Parathyroid adenoma (tissue), 2 donors: Measurements from ENCODE around the gene FAM53B.
A peak's percentile ranks its signal among the peaks of the same experiment; 100 is the strongest.

Source experiments
- H2AFZ ChIP-seq: fragments of 300-600 bp; sonication (generic); one replicate; pipeline ENCODE4 v1.7.0; 2017; ENCODE audit warnings: antibody characterized with exemption, mild to moderate bottlenecking
- H3K27ac ChIP-seq: fragments of 300-600 bp; sonication (generic); one replicate; pipeline ENCODE4 v1.7.0; 2017
- H3K27me3 ChIP-seq: fragments of 300-600 bp; sonication (generic); one replicate; pipeline ENCODE4 v1.7.0; 2017; ENCODE audit warnings: low read length; ENCODE audit not compliant: control insufficient read depth, insufficient read depth
- H3K36me3 ChIP-seq: fragments of 300-600 bp; sonication (generic); one replicate; pipeline ENCODE4 v1.7.0; 2017; ENCODE audit warnings: low read length; ENCODE audit not compliant: control insufficient read depth, insufficient read depth
- H3K4me1 ChIP-seq: fragments of 300-600 bp; sonication (generic); one replicate; pipeline ENCODE4 v1.7.0; 2017; ENCODE audit warnings: control low read depth
- H3K4me2 ChIP-seq: fragments of 300-600 bp; sonication (generic); one replicate; pipeline ENCODE4 v1.7.0; 2017; ENCODE audit warnings: low read length
- H3K4me3 ChIP-seq: fragments of 300-600 bp; sonication (generic); one replicate; pipeline ENCODE4 v1.7.0; 2017; ENCODE audit warnings: low read depth, low read length
- H3K79me2 ChIP-seq: fragments of 300-600 bp; sonication (generic); one replicate; pipeline ENCODE4 v1.7.0; 2017; ENCODE audit warnings: control low read depth
- H3K9ac ChIP-seq: fragments of 300-600 bp; sonication (generic); one replicate; pipeline ENCODE4 v1.7.0; 2017; ENCODE audit warnings: mild to moderate bottlenecking
- H3K9me3 ChIP-seq: fragments of 300-600 bp; sonication (generic); one replicate; pipeline ENCODE4 v1.7.0; 2017; ENCODE audit warnings: low read length; ENCODE audit not compliant: control insufficient read depth
- CTCF ChIP-seq: fragments of 300-600 bp; sonication (generic); IDR thresholded peaks from one replicate; pipeline ENCODE4 v1.7.0; 2017; ENCODE audit warnings: antibody characterized with exemption, mild to moderate bottlenecking
- donor health status: primary hyperparathyroidism.

FAM53B gene

GRCh38 chr10:124607693-124608092, 136.5 kb downstream of the FAM53B start:
- Histone ChIP-seq H2AFZ (no peak overlapping the region), H3K36me3 (no peaks in the 10 kb centered on the region), H3K4me3 (no peak overlapping the region), H3K79me2 (no peaks in the 10 kb centered on the region), H3K9me3 (no peaks in the 10 kb centered on the region), H3K4me1 (peaks cover 30% of the 10 kb centered on the region), H3K9ac (no peak overlapping the region), H3K27me3 (no peaks in the 10 kb centered on the region), H3K27ac (no peak overlapping the region), H3K4me2 (no peak overlapping the region)
- no peak for TF ChIP-seq CTCF

DNA sequence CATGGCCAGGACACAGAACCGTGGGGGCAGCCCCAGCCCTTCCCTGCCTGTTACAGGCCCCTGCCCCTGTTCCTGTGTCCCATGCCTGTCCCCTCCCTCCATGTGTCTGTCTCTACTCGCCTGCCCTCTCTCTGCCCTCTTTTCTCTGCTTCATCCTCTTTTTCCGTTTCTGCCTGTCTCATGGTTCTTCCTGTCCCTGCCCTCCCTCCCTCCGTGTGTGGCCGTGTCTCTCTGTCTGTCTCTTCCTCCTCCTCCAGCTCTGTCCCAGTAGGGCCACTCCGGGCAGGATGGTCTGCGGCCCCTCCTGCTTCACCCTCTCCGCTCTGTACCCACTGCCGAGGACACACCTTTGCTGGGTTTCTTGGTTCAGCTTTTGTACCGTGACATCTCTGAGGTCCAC, 137.4 kb downstream of the FAM53B start:
- H3K4me3 ChIP-seq = no peak overlapping the region
- H2AFZ ChIP-seq = no peak overlapping the region
- no peak overlapping the region for H3K9ac ChIP-seq
- H3K27ac ChIP-seq = no peak overlapping the region
- H3K4me1 ChIP-seq = peaks cover 23% of the 10 kb centered on the region
- no peaks in the 10 kb centered on the region for H3K27me3 ChIP-seq
- H3K79me2 ChIP-seq = no peaks in the 10 kb centered on the region
- no peaks in the 10 kb centered on the region for H3K36me3 ChIP-seq
- no peak overlapping the region for H3K4me2 ChIP-seq
- TF ChIP-seq CTCF = no peak
- H3K9me3 ChIP-seq = no peaks in the 10 kb centered on the region

DNA sequence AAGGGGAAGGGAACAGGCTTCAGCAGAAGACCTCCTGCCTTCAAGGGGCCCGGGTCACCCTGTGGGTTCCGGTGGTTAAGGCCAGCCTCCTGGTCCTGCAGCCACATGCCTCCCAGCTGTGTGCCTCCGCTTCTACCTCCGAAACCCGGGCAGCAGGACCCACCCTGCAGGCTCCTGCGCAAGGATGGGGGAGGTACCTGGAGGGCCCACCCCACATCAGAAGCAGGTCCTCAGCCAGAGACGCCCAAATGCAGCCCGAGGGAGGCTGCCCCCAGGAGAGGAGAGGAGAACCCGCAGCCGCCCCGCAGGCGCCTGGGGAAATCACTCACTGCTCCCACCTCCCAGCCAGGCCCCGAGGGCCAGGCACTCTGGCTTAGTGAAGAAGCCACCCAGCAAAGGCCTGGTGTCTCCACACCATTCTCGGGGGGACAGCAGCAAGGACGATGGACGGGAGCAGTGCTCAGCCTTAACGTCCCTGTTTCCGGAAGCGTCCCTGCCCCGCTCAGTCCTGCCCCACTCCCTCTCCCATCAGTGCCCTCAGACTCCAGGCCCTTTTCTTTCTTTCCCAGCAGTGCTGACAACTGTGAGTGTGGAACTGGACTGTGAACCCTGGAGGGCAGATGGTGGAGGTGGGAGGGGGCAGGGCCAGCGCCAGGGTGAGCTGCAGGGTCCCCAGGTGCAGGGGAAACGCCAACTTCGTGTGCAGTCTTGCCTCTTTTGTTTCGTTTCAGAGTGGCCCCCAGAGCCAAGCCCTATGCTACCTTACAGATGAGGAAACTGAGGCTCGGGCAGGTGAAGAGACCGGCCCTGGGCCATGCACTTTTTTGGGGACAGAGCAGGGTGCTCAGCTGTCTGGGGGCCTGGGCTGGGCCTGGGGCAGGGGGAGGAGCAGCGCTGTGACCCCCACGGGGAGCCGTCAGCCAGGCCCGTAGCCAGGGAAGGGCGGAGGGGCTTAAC, 138.0 kb downstream of the FAM53B start:
- Histone ChIP-seq H3K36me3 (no peaks in the 10 kb centered on the region), H3K27ac (no peak overlapping the region), H3K27me3 (no peaks in the 10 kb centered on the region), H3K79me2 (no peaks in the 10 kb centered on the region), H2AFZ (no peak overlapping the region), H3K9ac (no peak overlapping the region), H3K4me2 (no peak overlapping the region), H3K4me3 (no peak overlapping the region), H3K4me1 (peaks cover 22% of the 10 kb centered on the region), H3K9me3 (no peaks in the 10 kb centered on the region)
- TF ChIP-seq CTCF = no peak

DNA sequence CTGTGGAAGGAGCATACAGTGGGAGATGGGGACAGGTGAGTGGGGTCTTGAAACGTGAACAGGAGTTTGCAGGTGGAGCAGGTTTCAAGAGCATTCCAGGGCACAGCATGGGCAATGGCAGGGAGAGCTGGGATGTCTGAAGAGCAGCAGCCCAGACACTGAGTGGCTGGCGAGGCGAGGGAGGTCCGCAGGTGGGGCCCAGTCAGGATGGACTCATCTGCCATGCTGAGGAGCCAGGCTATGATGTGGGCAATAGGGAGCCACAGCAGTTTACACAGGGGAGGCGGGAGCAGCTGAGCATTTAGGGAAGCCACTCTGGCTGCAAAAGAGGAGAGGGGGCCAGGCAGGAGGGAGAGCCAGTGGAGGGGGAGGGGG, 138.7 kb downstream of the FAM53B start:
- H3K9ac ChIP-seq = no peak overlapping the region
- no peak for TF ChIP-seq CTCF

GRCh38 chr10:124605001-124605370, 139.2 kb downstream of the FAM53B start:
- H3K4me1 ChIP-seq = peaks cover 22% of the 10 kb centered on the region
- H3K27me3 ChIP-seq = no peaks in the 10 kb centered on the region
- no peaks in the 10 kb centered on the region for H3K9me3 ChIP-seq
- H3K27ac ChIP-seq = peak overlapping the region; percentile 71
- no peak for TF ChIP-seq CTCF
- H3K9ac ChIP-seq = no peak overlapping the region
- H3K36me3 ChIP-seq = no peaks in the 10 kb centered on the region
- no peak overlapping the region for H3K4me3 ChIP-seq
- H2AFZ ChIP-seq = peak overlapping the region; percentile 75
- H3K79me2 ChIP-seq = no peaks in the 10 kb centered on the region
- no peak overlapping the region for H3K4me2 ChIP-seq

More for the DNA sequence above, 138.7 kb downstream of the FAM53B start:
- Histone ChIP-seq H3K79me2 (no peaks in the 10 kb centered on the region), H2AFZ (peak overlapping the region; percentile 75), H3K4me2 (no peak overlapping the region), H3K9me3 (no peaks in the 10 kb centered on the region), H3K27me3 (no peaks in the 10 kb centered on the region), H3K36me3 (no peaks in the 10 kb centered on the region), H3K27ac (no peak overlapping the region), H3K4me1 (peaks cover 22% of the 10 kb centered on the region), H3K4me3 (no peak overlapping the region)
